HG02870 (cell line): ENCODE results near the gene PAK6.

Experiments used
- ATAC-seq: cut with Tn5 transposase; IDR thresholded peaks from one replicate; pipeline ENCODE4 v1.9.1; 2021; ENCODE audit warnings: mild to moderate bottlenecking, moderate library complexity; ENCODE audit not compliant: unreplicated experiment

PAK6 gene

GRCh38 chr15:40241269-40242212 lies 2.7 kb downstream of the PAK6 start:
- ATAC-seq = no peak

DNA sequence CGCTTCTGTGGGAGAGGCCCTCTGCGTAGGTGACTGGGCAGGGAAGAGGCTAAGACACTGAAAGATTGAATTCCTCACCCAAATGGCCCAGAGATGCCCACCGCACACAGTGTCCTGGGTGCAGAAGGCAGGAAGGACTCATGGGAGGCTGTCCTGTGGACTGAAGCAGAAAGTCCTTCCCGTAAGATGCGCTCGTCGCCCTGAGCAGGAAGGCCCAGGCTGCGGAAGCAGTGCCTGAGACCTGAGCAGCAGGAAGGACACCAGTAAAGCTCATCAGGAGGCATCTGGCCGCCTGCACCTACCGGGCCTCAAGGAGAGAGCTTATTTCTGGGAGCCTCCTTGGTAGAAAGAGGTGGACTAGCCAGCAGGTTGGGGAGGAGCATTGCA lies 3.3 kb downstream of the PAK6 start:
- no peak for ATAC-seq

DNA sequence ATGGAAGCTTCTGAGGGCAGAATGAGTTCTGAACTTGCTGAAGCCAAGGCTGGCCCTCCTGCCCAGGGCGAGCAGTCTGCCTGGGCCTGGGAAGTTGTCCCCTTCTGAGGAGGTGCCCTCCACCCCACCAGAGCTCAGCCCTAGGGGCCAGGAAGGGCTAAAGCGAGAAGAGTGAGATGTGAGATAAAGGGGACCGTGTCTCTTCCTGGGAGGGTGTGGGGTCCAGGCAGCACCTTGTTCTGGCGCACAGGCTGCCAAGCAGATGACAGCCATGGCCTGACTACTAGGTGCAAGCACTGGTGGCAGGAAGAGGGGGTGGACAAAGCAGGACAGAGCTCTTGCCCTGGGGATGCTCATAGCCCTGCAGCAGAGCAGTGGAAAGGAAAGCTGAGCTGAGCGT lies 3.7 kb downstream of the PAK6 start:
- no peak for ATAC-seq

DNA sequence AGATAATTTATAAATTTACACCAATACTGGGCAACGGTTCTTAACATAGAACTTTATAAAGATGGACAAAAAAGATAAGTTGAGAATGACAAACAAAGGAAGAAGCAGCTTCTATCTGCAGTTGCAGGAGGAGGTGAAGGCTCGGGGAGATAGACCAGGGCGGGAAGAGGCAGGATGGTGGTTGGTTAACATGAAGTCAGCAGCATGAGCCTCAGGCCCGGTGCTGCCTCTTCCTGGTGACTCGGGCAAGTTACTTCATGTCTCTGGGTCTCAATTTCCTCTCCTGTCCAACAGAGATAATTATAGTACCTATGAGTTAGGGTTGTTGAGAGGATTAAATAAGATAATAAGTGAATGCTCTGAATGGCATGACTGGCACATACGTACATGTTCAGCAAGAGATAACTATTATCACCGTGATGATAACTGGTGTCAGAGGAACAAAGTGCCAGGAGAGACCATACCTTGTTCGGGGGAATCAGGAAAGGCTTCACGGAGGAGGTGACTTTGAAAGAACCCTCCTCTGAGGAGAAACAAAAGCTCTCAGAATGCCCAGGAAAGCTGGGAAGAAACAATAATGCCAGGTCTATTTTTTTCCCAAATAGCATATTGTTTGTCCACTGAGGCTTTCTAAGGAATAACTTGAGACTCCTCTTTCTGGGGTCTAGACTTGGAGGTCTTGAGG lies 4.4 kb downstream of the PAK6 start:
- ATAC-seq = no peak

- ATAC-seq = no peak
Measured at GRCh38 chr15:40244961-40245523, 6.2 kb downstream of the PAK6 start.

- ATAC-seq = no peak
Measured at GRCh38 chr15:40245666-40246450, 7.0 kb downstream of the PAK6 start.

DNA sequence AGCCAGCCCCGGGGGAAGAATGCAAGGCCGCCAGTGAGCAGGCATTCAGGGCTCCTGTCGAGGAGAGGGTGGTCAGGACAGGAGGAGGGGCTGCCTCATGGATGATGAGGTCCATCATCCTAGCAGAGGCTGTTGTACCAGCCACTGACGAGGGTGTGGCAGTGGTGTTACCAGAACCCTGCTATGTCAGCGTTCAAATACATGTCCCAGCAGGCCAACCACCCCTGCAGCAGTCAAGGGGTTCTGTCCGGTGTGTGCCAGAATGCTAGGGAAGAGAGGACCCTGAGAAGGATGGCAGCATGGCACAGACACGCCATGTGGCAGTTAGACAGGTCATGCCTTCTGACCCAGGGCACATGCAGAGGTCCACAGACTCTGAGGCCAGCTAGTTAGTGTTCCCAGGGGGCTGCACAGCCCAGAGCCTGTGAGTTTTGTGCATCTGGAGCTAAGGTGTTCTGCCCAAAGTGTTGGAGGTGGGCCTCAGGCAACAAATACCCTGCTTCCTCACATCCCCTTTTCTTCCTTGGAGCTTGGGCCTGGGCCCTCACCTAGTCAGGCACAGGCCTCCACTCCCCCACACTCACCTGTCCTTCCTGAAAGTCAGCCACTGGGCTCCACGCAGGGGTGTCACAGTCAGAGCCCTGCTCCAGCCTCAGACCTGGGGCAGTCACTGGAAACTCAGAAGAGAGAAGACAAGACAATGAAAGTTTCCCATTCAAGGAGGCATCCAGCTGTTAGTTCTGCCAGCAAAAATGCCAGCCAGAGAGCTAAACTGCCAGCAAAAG lies 7.8 kb downstream of the PAK6 start:
- no peak for ATAC-seq

DNA sequence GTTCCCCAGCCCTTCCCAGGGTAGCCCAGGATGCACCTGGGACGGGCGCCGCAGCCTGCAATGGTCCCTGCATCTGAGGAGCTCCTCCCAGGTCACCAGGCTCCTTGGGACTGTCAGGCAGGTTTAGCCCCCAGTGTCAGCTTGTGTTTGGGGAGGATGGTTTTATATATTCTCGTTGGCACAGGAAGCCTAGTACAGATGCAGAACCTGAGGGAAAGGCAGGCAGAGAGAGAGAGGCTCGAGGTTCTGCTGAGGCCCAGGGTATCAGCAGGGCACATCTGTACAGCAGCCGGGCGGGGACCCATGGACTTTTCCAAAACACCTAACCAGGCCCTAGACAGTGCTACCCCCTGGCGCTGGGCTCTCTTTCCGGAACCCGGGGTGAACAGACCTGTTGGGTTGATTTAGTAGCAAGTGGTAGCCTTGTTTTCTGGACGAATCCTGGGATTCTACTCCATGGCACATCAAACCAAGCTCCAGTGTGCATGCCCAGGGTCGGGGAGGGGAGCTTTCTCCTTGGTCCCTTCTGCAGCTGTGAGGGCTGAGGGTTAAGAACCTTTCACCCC lies 8.6 kb downstream of the PAK6 start:
- ATAC-seq = no peak

DNA sequence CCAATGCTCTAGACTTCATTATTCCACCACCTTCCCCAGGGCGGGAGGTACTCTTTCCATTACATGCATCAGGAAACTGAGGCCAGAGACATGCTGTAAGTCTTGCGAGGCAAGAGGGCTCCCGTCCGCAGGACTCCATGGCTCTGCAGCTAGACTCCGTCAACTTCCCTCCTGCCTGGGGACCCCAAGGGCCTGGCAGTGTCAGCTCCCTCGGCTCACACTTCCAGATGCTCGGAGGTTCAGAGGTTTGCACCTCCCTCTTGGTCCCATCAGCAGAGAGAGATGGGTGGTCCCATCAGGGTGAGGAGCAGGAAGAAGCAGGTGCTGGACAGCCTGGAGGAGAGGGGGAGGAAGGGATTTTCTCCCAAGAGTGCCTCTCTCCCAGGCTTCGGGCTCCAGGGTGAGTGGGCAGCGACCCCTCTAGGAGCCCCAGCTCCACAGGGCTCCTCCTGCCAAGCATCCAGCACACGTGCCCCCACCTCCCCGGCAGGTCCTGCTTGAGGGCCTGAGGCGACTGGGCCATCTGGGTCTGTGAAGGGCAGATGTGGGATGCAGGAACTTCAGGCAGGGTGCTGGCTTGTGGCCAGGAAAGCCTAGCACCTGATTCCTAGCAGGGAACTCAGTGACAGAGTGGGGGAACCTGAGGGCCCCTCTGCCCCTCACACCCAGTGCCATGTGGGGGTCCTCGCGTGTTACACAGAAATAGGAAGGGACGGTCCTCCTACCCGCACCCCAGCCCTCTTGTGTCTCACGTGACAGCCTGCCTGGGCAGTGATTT lies 9.3 kb downstream of the PAK6 start:
- no peak for ATAC-seq

GRCh38 chr15:40249477-40250303 lies 10.8 kb downstream of the PAK6 start:
- ATAC-seq = no peak

GRCh38 chr15:40250304-40250656 lies 11.4 kb downstream of the PAK6 start:
- no peak for ATAC-seq

DNA sequence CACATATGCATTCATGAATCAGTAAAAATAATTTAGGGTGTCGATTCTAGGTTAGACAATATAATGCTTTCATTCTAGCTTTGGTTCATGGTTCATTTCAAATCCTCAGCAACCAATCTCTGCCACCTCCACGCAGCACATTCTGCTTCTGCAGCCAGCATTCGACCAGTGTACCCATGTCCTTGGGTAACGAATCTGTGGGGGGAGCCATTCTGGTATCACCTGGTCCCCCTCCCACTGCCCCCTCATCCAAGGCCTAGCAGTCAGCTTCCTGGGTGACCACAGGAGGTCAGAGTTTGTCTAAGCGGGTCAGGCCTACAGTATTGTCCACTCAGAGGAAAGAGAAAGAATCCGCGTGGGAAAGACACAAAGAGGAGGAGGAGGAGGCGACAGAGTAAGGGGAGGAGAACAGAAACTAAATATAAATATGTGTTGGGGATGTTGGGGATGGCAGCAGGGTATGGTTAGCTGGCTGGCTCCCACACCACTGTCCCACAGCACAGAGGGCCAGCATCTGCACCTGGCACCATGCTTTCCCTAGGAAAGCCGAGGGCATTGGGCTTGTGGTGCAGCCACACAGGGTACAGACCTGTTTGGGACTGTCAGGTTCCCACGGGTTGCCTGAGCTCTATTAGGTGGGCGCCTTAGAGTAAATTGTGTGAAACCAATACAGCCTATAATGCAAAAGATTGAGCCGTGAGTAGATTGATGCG lies 12.1 kb downstream of the PAK6 start:
- ATAC-seq = no peak

- no peak for ATAC-seq
Measured at GRCh38 chr15:40251486-40252140, 12.8 kb downstream of the PAK6 start.

GRCh38 chr15:40252141-40252437 lies 13.2 kb downstream of the PAK6 start:
- ATAC-seq = no peak

- ATAC-seq = no peak
Measured at GRCh38 chr15:40252438-40253166, 13.7 kb downstream of the PAK6 start.

GRCh38 chr15:40253167-40253790 lies 14.4 kb downstream of the PAK6 start:
- no peak for ATAC-seq
